NCI-H82 treated with DMSO at 0.1 percent for 48 hours (cell line): ENCODE results near the gene PDE4DIP.
"Not testable (repeated sequence)": the region's sequence is repeated elsewhere in the genome, so short reads cannot be mapped to it uniquely, and the experiment has no call there.

Experiments
- DNase-seq: peaks from one replicate; lab custom pipeline; 2025; ENCODE audit not compliant: unreplicated experiment; lab: John Stamatoyannopoulos, UW

PDE4DIP gene

DNA sequence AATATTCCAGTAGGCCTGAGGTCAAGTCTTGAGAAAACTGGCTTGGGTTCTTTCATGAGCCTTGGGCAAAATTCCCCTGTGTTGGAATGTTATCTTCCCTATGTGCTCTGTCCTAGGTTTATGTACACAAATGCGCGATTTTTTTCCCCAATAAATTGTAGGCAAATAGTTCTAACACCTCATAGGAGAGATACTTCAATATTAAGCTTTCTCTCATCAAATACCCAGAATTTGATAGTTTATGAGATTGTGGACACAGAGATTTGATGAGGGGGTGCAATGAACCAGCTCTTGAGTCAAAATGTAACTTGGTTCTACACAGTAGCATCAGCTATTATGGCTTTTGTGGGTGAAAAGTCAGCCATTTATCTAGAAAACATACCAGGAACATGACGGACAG is 220.4 kb downstream of the PDE4DIP start:
- DNase-seq: not testable (repeated sequence)

DNA sequence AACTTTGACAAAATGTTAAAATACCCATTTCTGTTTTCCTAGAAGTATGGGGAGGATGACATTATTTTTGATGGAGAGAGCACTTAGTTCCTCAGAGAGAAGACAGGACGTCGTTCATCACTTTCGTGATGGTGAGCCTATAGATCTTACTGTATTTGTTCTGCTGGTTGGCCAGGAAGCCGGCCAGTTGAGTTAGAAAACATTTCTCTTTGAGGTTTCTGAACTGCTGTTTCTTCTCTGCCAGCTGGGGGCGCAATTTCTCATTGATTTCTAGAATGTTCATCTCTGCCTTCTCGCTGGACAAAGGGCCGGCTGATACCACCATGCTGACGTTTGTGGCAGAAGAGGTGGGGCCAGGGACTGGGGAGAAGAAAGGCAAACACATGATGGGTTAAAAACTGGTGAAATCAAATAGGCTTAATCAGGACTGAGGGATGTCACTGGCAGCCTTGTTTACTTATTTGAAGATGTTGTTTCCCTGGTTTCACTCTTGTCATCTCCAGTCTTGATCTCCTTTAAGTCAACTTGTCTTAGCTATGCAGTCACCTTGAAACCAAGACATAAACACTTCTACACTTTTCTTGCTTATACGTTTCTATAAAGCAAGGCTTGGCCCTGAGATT is 231.4 kb downstream of the PDE4DIP start:
- not testable (repeated sequence) for DNase-seq
